GM18909 (cell line): ENCODE results near the gene TDRD1.

ENCODE experiments used
- ATAC-seq: cut with Tn5 transposase; IDR thresholded peaks from one replicate; pipeline ENCODE4 v1.9.1; 2021; ENCODE audit warnings: mild to moderate bottlenecking; ENCODE audit not compliant: unreplicated experiment, poor library complexity

The TDRD1 gene

GRCh38 chr10:114232561-114233176 lies 53.5 kb downstream of the TDRD1 start:
- no peak for ATAC-seq

GRCh38 chr10:114233482-114233881 lies 54.3 kb downstream of the TDRD1 start:
- no peak for ATAC-seq

GRCh38 chr10:114234132-114234531 lies 55.0 kb downstream of the TDRD1 start:
- no peak for ATAC-seq

GRCh38 chr10:114239117-114239993 lies 60.2 kb downstream of the TDRD1 start, which contains the start of gene VWA2:
TSS of gene VWA2 (plus strand) at chr10:114239254. CDS start at chr10:114248714, 9,460 bp downstream.
- ATAC-seq = peak; percentile 50

- ATAC-seq = no peak
Measured at GRCh38 chr10:114239994-114240345, 60.8 kb downstream of the TDRD1 start.

- no peak for ATAC-seq
Measured at GRCh38 chr10:114242235-114242634, 63.1 kb downstream of the TDRD1 start.

- no peak for ATAC-seq
Measured at GRCh38 chr10:114243661-114244060, 64.5 kb downstream of the TDRD1 start.

GRCh38 chr10:114244126-114244525 lies 65.0 kb downstream of the TDRD1 start:
- ATAC-seq = no peak

- no peak for ATAC-seq
Measured at GRCh38 chr10:114245121-114245791, 66.1 kb downstream of the TDRD1 start.

GRCh38 chr10:114246679-114247305 lies 67.6 kb downstream of the TDRD1 start:
- ATAC-seq = no peak

- no peak for ATAC-seq
Measured at GRCh38 chr10:114250236-114250635, 71.1 kb downstream of the TDRD1 start.

GRCh38 chr10:114250716-114251115 lies 71.6 kb downstream of the TDRD1 start:
- no peak for ATAC-seq

- ATAC-seq = no peak
Measured at GRCh38 chr10:114252092-114252491, 72.9 kb downstream of the TDRD1 start.

GRCh38 chr10:114252883-114253282 lies 73.7 kb downstream of the TDRD1 start:
- ATAC-seq = no peak

- no peak for ATAC-seq
Measured at GRCh38 chr10:114255227-114255626, 76.1 kb downstream of the TDRD1 start.

GRCh38 chr10:114256008-114256765 lies 77.0 kb downstream of the TDRD1 start:
- ATAC-seq = no peak

- no peak for ATAC-seq
Measured at GRCh38 chr10:114256822-114257221, 77.7 kb downstream of the TDRD1 start.

- ATAC-seq = no peak
Measured at GRCh38 chr10:114257498-114257897, 78.3 kb downstream of the TDRD1 start.

- no peak for ATAC-seq
Measured at GRCh38 chr10:114258274-114258840, 79.2 kb downstream of the TDRD1 start.

- ATAC-seq = no peak
Measured at GRCh38 chr10:114259824-114260223, 80.7 kb downstream of the TDRD1 start.
